Mesenchymal stem cell (in vitro differentiated cells and primary cell): ENCODE measurements around the gene ZGRF1.

ENCODE experiments used
- DNase-seq: peaks from one replicate; pipeline ENCODE4 v3.0.0-alpha.2; 2013
- H2AFZ ChIP-seq: one replicate; pipeline ENCODE4 v1.6.1; 2013; ENCODE audit warnings: low read depth, mild to moderate bottlenecking, control low read depth, inconsistent platforms, low read length, moderate library complexity
- H2AK5ac ChIP-seq: 2 replicates; pipeline ENCODE4 v1.6.1; 2013; ENCODE audit warnings: low read length, moderate library complexity, mild to moderate bottlenecking, inconsistent platforms; ENCODE audit not compliant: severe bottlenecking
- H2BK120ac ChIP-seq: one replicate; pipeline ENCODE4 v1.6.1; 2013; ENCODE audit warnings: low read depth, mild to moderate bottlenecking, inconsistent platforms, low read length, moderate library complexity
- H2BK12ac ChIP-seq, 2 experiments: one replicate each; pipeline ENCODE4 v1.6.1; 2013; ENCODE audit warnings: inconsistent platforms in 2 of 2, low read length in 2 of 2, mild to moderate bottlenecking in 2 of 2, moderate library complexity in 2 of 2, control low read depth in 1 of 2
- H2BK15ac ChIP-seq: one replicate; pipeline ENCODE4 v1.6.1; 2013; ENCODE audit warnings: mild to moderate bottlenecking, low read depth, inconsistent platforms; ENCODE audit not compliant: poor library complexity, severe bottlenecking
- H2BK5ac ChIP-seq: 2 replicates; pipeline ENCODE4 v1.6.1; 2013; ENCODE audit warnings: low read depth, mild to moderate bottlenecking, low read length, control low read depth, inconsistent platforms; ENCODE audit not compliant: poor library complexity, severe bottlenecking
- H3K14ac ChIP-seq, 2 experiments: one replicate each; pipeline ENCODE4 v1.6.1; 2013; ENCODE audit warnings: inconsistent platforms in 2 of 2, low read length in 2 of 2, control low read depth in 1 of 2, mild to moderate bottlenecking in 1 of 2, moderate library complexity in 1 of 2
- H3K18ac ChIP-seq, 2 experiments: one replicate each; pipeline ENCODE4 v1.6.1; 2013; ENCODE audit warnings: inconsistent platforms in 2 of 2, low read length in 2 of 2, control low read depth in 1 of 2, low read depth in 1 of 2, mild to moderate bottlenecking in 1 of 2
- H3K23ac ChIP-seq, 2 experiments: one replicate each; pipeline ENCODE4 v1.6.1; 2013; ENCODE audit warnings: inconsistent platforms in 2 of 2, low read length in 2 of 2, mild to moderate bottlenecking in 2 of 2, moderate library complexity in 2 of 2, control low read depth in 1 of 2
- H3K27ac ChIP-seq: 2 replicates; pipeline ENCODE4 v1.5.1; 2013; ENCODE audit warnings: mild to moderate bottlenecking, moderate library complexity, low read length, control low read depth, inconsistent platforms; ENCODE audit not compliant: poor library complexity, severe bottlenecking
- H3K27me3 ChIP-seq, 2 experiments: 2 replicates each; pipeline versions ENCODE4 v1.6.1 to v1.7.0; 2013; ENCODE audit warnings: low read length in 2 of 2, mild to moderate bottlenecking in 2 of 2, moderate library complexity in 2 of 2, control low read depth in 1 of 2, inconsistent platforms in 1 of 2; ENCODE audit not compliant: control insufficient read depth in 1 of 2, insufficient read depth in 1 of 2
- H3K36me3 ChIP-seq, 2 experiments: 2 replicates each; pipeline versions ENCODE4 v1.6.1 to v1.7.0; 2013; ENCODE audit warnings: low read length in 2 of 2, control low read depth in 1 of 2, inconsistent platforms in 1 of 2, low read depth in 1 of 2, mild to moderate bottlenecking in 1 of 2; ENCODE audit not compliant: insufficient read depth in 2 of 2, control insufficient read depth in 1 of 2
- H3K4ac ChIP-seq, 2 experiments: one replicate each; pipeline ENCODE4 v1.6.1; 2013; ENCODE audit warnings: inconsistent platforms in 2 of 2, low read length in 2 of 2, mild to moderate bottlenecking in 2 of 2, moderate library complexity in 2 of 2, control low read depth in 1 of 2, low read depth in 1 of 2
- H3K4me1 ChIP-seq: 2 replicates; pipeline ENCODE4 v1.6.1; 2013; ENCODE audit warnings: low read depth, low read length, control low read depth; ENCODE audit not compliant: control insufficient read depth, insufficient read depth
- H3K4me2 ChIP-seq: 2 replicates; pipeline ENCODE4 v1.6.1; 2013; ENCODE audit warnings: low read length, mild to moderate bottlenecking, inconsistent platforms; ENCODE audit not compliant: poor library complexity, severe bottlenecking
- H3K4me3 ChIP-seq, 2 experiments: 2 replicates each; pipeline versions ENCODE4 v1.5.1 to v1.7.0; 2013; ENCODE audit warnings: low read length in 2 of 2, mild to moderate bottlenecking in 2 of 2, control low read depth in 1 of 2, low read depth in 1 of 2; ENCODE audit not compliant: insufficient read depth in 1 of 2
- H3K79me1 ChIP-seq: replicated peaks from 2 replicates; pipeline ENCODE4 v1.6.1; 2013; ENCODE audit warnings: mild to moderate bottlenecking, control low read depth, low read length, inconsistent platforms; ENCODE audit not compliant: poor library complexity, severe bottlenecking
- H3K9ac ChIP-seq: 2 replicates; pipeline ENCODE4 v1.7.0; 2013; ENCODE audit warnings: mild to moderate bottlenecking, low read length, moderate library complexity
- H3K9me3 ChIP-seq: 2 replicates; pipeline ENCODE4 v1.7.0; 2013; ENCODE audit warnings: mild to moderate bottlenecking, low read length; ENCODE audit not compliant: control insufficient read depth
- H4K8ac ChIP-seq: one replicate; pipeline ENCODE4 v1.6.1; 2013; ENCODE audit warnings: inconsistent platforms, mild to moderate bottlenecking, low read length, moderate library complexity
- H4K91ac ChIP-seq: one replicate; pipeline ENCODE4 v1.6.1; 2013; ENCODE audit warnings: mild to moderate bottlenecking, low read length, inconsistent platforms
- WGBS: methylation state at CpG from one replicate; pipeline ENCODE4 v1.1.7; 2013; ENCODE audit warnings: mixed read lengths; 5-methylcytosine and 5-hydroxymethylcytosine counted together

The ZGRF1 gene

DNA sequence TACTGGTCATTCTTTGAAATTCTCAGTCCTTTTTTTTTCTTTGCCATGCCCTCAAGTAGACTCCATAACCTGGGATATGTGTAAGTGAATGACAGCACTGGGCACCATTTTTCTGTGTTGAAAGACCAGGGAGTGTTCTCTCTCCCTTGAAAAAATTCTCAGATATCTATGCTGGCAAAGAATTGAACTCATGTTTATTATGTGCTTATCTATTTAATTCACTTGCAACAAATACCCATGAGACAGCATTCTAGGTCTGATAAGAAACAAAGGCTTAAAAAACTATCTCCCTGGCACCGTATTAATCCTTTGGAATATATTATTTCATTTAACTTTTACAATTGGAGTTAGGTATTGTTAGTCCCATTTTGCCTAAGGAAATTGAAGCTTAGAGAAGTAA lies 37.0 kb upstream of the ZGRF1 start:
- H3K36me3 ChIP-seq: no peaks in the 10 kb centered on the region
- no peak overlapping the region for H3K18ac ChIP-seq
- no peak overlapping the region for H2BK120ac ChIP-seq
- H3K9me3 ChIP-seq: no peaks in the 10 kb centered on the region
- no peaks in the 10 kb centered on the region for H3K27me3 ChIP-seq
- no peak overlapping the region for H3K14ac ChIP-seq
- H2BK15ac ChIP-seq: no peak overlapping the region
- H2AK5ac ChIP-seq: no peak overlapping the region
- no peak overlapping the region for H2BK12ac ChIP-seq
- no peak overlapping the region for H2BK5ac ChIP-seq
- no peak overlapping the region for H2AFZ ChIP-seq
- no peak overlapping the region for H4K91ac ChIP-seq
- H3K27ac ChIP-seq: no peak overlapping the region
- no peaks in the 10 kb centered on the region for H3K4me1 ChIP-seq
- WGBS: no CpG with 5 or more reads among the region's 1 CpG
- H3K4ac ChIP-seq: no peak overlapping the region
- H3K4me2 ChIP-seq: no peak overlapping the region
- DNase-seq: no peak
- H3K23ac ChIP-seq: no peak overlapping the region
- no peaks in the 10 kb centered on the region for H3K79me1 ChIP-seq
- H3K9ac ChIP-seq: no peak overlapping the region
- H3K4me3 ChIP-seq: no peak overlapping the region
- no peak overlapping the region for H4K8ac ChIP-seq

DNA sequence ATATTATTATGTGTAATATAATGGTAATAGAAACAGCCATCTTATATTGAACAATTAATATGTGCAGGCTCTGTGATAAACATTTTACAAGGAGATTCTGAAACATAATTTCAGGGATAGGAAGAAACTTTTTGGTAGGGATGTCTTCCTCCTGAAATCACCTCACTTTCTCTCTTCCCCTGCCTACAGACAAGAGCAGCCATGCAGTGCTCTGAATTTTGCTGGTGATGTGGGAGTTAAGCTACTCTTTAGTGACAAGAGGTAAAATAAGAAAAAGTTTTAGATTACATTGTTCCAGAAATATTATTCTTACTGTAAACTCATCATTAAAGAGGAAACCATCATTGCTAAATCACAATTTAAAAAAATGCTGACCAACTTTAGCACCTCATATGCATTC lies 36.4 kb upstream of the ZGRF1 start:
- Histone ChIP-seq H2BK15ac (no peak overlapping the region), H4K91ac (no peak overlapping the region), H3K9me3 (no peaks in the 10 kb centered on the region), H2AK5ac (no peak overlapping the region), H3K36me3 (no peaks in the 10 kb centered on the region), H4K8ac (no peak overlapping the region), H2BK120ac (no peak overlapping the region), H3K18ac (no peak overlapping the region), H2AFZ (no peak overlapping the region), H2BK5ac (no peak overlapping the region), H3K4me3 (no peak overlapping the region), H3K9ac (no peak overlapping the region), H2BK12ac (no peak overlapping the region), H3K14ac (no peak overlapping the region), H3K4me1 (no peaks in the 10 kb centered on the region), H3K79me1 (no peaks in the 10 kb centered on the region), H3K27ac (no peak overlapping the region), H3K4ac (no peak overlapping the region), H3K27me3 (no peaks in the 10 kb centered on the region), H3K23ac (no peak overlapping the region), H3K4me2 (no peak overlapping the region)
- no peak for DNase-seq

DNA sequence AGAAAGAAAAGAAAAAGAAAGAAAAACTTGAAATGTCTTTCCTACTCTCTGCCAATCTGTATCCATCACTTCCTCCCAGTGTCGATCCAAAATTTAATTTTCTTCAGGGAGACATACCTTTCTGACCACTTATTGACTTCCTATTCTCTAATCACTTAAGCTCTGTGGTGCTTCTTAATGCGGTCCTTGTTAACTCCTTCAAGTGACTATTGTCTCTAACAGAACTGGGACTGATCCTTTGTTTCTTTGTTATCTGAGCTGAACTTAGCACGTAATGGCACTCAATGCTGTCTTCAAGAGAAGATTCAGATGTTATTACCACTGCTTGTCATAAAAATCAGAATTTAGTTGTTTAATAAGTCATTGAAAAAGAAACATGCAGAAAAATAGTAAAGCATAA lies 31.4 kb upstream of the ZGRF1 start:
- H3K18ac ChIP-seq: no peak overlapping the region
- H3K27me3 ChIP-seq: no peaks in the 10 kb centered on the region
- H3K23ac ChIP-seq: no peak overlapping the region
- no peak overlapping the region for H2AFZ ChIP-seq
- H3K4me2 ChIP-seq: no peak overlapping the region
- H2BK5ac ChIP-seq: no peak overlapping the region
- H3K14ac ChIP-seq: no peak overlapping the region
- H3K4me3 ChIP-seq: no peak overlapping the region
- H2BK120ac ChIP-seq: no peak overlapping the region
- no peak overlapping the region for H3K4ac ChIP-seq
- no peak for DNase-seq
- no peak overlapping the region for H2AK5ac ChIP-seq
- no peak overlapping the region for H3K9ac ChIP-seq
- H3K4me1 ChIP-seq: no peaks in the 10 kb centered on the region
- no peak overlapping the region for H4K8ac ChIP-seq
- WGBS: 92% methylated on average over 3 of the region's 3 CpGs
- H2BK15ac ChIP-seq: no peak overlapping the region
- H4K91ac ChIP-seq: no peak overlapping the region
- no peak overlapping the region for H3K27ac ChIP-seq
- H2BK12ac ChIP-seq: no peak overlapping the region
- H3K9me3 ChIP-seq: no peaks in the 10 kb centered on the region
- H3K79me1 ChIP-seq: no peaks in the 10 kb centered on the region
- no peaks in the 10 kb centered on the region for H3K36me3 ChIP-seq

GRCh38 chr4:112664611-112665010 lies 27.9 kb upstream of the ZGRF1 start:
- H3K27ac ChIP-seq: no peak overlapping the region
- WGBS: 96% methylated on average over 2 of the region's 2 CpGs
- no peak overlapping the region for H3K18ac ChIP-seq
- H3K27me3 ChIP-seq: no peaks in the 10 kb centered on the region
- no peak overlapping the region for H3K23ac ChIP-seq
- no peaks in the 10 kb centered on the region for H3K4me1 ChIP-seq
- no peak overlapping the region for H2BK15ac ChIP-seq
- H2AFZ ChIP-seq: no peak overlapping the region
- H2BK5ac ChIP-seq: no peak overlapping the region
- no peak overlapping the region for H3K4me2 ChIP-seq
- no peak overlapping the region for H3K9ac ChIP-seq
- H3K79me1 ChIP-seq: no peaks in the 10 kb centered on the region
- H3K4ac ChIP-seq: no peak overlapping the region
- no peak overlapping the region for H3K14ac ChIP-seq
- DNase-seq: no peak
- H4K91ac ChIP-seq: no peak overlapping the region
- no peak overlapping the region for H2BK120ac ChIP-seq
- no peaks in the 10 kb centered on the region for H3K36me3 ChIP-seq
- no peaks in the 10 kb centered on the region for H3K9me3 ChIP-seq
- H2BK12ac ChIP-seq: no peak overlapping the region
- no peak overlapping the region for H3K4me3 ChIP-seq
- H2AK5ac ChIP-seq: no peak overlapping the region
- H4K8ac ChIP-seq: no peak overlapping the region
